ENCODE results near the gene RTL10.
"Not testable (repeated sequence)": the region's sequence is repeated elsewhere in the genome, so short reads cannot be mapped to it uniquely, and the experiment has no call there.

Gene RTL10

GRCh38 chr22:19843107-19843856 is 11.4 kb downstream of the RTL10 start:
- no peak for DNase-seq (ENCODE audit: low spot score)

DNA sequence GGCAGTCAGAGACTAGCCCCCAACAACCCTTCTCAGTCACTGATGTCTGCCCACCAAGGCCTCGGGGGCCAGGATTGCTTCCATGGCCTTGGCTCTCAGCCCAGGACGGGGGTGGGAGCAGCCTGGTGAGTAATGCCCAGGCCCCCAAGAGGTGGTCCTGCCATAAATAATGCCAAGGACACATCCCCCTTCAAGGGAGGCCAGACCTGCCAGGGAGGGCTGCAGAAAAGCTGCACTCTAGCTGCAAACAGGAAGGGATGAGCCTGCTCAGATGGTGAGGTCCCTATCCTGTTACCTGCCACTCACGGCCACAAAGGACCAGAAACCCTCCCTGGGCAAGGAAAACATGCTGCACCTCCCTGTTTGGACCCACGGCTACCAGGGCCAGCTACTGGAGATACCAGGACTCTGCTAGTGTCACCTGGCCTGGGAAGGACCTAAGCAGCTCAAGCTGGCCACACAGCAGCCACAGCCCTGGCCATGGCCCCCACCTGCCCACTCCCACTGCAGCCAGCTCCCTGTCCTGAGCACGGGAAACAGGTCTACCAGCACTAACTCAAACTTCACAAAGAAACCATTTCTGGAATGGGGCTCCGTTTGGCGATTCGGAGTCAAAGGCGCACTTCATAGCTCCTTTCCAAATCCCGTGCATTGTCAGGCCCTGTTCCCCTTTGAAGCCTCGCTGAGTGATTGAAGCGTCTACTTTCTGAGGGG is 12.1 kb downstream of the RTL10 start:
- DNase-seq (ENCODE audit: low spot score), result no peak

DNA sequence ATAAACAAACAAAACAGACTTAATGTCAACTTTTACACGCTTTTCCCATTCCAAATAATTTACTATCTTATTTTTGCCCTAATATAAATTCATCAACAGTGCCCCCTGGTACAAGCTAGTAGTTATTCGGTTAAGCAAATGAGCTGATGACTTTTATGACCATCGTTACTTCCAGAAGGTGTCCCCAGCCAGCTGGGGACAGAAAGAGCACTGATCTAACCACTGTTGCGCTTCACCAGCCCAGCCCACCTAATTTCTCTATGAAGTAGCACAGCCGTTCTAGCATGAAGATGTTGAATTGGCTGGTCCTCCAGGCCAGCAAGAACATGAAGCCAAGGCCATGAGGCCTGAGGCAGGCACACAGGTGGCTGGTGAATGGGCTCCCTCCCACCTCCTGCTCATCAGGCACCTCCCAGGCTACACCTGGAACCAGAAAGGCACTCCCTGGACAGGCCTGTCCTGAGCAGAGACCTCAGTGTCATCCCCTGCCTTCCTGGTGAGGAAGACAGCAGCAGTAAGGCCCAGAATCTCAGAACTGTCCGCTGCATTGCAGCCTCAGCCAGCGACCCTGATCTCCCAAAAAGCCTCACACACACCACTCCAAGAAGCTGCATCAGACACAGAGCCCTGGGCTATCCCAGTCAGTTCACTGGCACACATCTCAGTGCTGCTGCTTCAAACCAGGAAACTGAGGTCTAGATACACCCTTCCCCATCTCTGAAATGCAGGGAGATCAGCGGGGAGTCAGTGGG is 12.9 kb downstream of the RTL10 start:
- no peak for DNase-seq (ENCODE audit: low spot score)

- DNase-seq (ENCODE audit: low spot score), result no peak
These were observed 13.6 kb downstream of the RTL10 start for GRCh38 chr22:19840955-19841640.

- no peak for DNase-seq (ENCODE audit: low spot score)
These were observed 14.6 kb downstream of the RTL10 start for GRCh38 chr22:19840059-19840458.

DNA sequence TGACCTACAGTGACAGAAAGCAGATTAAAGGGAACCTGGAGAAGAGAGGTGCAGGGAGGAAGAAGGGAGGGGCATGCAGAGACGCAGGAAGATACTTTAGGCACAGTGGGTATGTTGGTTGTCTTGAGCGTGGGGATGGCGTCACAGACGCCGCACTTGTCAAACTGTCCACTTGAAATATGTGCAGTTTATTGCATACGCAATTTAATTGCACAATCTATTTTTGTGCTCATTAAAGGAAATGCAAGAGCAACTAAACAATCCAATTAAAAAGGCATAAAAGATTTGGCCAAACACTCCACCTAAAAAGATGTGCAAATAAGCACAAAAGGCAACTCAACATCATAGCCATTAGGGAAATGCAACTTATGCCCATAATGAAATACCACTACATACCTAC is 16.8 kb downstream of the RTL10 start:
- DNase-seq (ENCODE audit: low spot score), result no peak

GRCh38 chr22:19836512-19836911 is 18.2 kb downstream of the RTL10 start:
- DNase-seq (ENCODE audit: low spot score), result no peak

DNA sequence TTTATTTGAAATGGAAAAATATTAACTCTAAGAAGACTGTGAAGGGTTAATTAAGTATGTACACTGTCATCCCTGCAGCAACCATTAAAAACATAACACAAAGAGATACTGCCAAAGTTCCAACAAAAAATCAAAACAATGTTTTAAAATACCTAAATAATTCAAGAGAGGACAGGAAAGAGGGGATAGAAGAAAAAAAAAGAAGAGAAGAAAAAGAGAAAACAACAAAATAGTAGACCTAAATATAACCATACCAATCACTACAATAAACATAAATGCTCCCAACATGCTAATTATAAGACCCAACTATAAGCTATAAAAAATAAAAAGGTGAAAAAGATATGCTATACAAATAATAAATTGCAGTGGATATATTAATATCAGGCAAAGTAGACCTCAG is 20.1 kb downstream of the RTL10 start:
- DNase-seq (ENCODE audit: low spot score), result no peak

GRCh38 chr22:19833327-19833726 is 21.3 kb downstream of the RTL10 start:
- not testable (repeated sequence) for DNase-seq (ENCODE audit: low spot score)

DNA sequence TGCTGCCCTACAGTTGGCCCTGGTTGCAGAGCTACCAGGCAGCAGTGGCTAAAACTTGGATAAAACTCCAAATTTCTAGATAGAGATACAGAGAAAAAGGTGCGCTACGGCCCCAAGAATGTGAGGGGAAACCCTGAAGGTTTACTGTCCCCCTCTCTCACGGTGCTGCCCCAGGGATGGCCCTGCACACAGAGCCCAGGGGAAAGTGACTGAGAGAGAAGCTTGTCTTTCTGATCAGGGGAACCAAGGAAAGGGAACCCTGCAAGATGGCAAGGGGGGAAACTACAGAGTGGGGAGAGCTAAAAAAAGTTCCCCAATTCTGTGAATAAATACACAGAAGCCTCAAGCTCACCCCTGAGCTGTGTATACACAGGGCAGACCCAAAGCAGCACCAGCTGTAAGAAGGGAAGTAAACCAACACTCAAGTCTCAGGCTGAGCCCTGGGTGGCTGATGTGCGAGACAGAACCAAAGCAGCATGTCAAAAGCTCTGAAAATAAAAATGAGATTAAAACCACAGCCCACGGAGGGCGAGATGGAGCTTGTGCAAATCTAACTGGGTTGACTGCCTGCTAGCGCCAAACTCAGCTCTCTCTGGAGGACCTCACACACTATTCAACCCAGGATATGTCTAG is 22.1 kb downstream of the RTL10 start:
- no peak for DNase-seq (ENCODE audit: low spot score)

DNA sequence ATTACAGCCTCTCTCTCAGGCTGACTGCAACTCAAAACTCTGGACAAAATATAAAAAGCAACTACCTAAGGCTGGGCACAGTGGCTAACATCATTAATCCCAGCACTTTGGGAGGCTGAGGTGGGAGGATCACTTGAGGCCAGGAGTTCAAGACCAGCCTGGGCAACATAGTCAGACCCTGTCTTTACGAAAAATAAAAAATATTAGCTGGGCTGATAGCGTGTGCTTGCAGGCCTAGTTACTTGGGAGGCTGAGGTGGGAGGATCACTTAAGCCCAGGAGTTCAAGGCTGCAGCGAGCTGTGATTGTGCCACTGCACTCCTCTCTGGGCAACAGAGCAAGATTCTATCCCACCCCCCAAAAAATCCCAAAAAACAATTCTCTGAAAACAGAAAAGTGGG is 22.7 kb downstream of the RTL10 start:
- not testable (repeated sequence) for DNase-seq (ENCODE audit: low spot score)

GRCh38 chr22:19831016-19831415 is 23.7 kb downstream of the RTL10 start:
- DNase-seq (ENCODE audit: low spot score), result no peak

- DNase-seq (ENCODE audit: low spot score), result no peak
These were observed 26.7 kb downstream of the RTL10 start for GRCh38 chr22:19828035-19828401.

GRCh38 chr22:19827341-19828034 is 27.2 kb downstream of the RTL10 start:
- no peak for DNase-seq (ENCODE audit: low spot score)

GRCh38 chr22:19826619-19826950 is 28.1 kb downstream of the RTL10 start:
- no peak for DNase-seq (ENCODE audit: low spot score)

DNA sequence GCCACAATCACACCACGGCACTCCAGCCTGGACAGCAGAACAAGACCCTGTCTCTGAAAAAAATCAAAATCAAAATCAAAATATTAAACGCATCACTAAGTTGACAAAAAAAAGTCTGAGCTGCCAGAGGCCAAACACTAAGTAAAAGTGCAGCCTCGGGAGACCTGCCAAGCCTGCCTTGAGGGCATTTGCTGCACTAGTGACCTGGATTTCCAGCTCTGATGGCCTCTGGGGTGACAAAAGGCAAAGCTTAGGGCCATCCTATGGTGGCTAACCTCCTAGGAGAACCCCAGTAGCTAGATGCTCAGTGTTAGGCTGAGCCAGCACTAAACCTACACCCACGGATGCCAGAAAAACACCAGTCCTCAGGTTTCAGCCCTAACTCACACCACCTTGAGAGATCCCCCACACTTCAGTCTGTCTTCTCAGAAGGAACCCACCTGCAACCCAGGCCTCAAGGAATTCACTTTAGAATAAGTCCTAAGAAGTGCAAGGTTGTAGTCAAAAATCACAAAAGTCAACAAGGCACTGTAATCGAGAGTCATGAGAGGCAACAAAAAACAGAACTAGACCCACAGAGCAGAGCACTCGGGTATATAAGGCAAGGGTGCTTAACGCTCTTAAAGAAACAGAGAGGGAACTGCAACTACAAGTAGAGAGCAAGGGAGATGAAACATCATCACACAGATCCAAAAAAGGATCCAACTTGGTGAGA is 28.6 kb downstream of the RTL10 start:
- no peak for DNase-seq (ENCODE audit: low spot score)

GRCh38 chr22:19824926-19825339 is 29.7 kb downstream of the RTL10 start:
- DNase-seq (ENCODE audit: low spot score), result no peak

- no peak for DNase-seq (ENCODE audit: low spot score)
These were observed 30.3 kb downstream of the RTL10 start for GRCh38 chr22:19824212-19824925.

DNA sequence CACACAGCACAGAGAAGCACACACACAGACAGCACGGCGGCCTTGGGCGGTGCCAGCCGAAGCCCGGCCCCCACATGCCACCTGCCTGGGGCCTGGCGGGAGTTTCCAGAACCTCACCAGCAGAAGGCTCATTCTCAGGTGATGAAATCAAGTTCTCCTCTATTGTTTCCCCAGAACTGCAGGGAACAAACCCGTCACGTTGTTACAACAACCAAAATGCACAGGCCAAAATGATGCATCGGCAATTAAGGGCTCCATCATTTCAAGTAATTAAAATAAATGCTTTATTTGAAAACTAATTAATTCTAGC is 30.8 kb downstream of the RTL10 start:
- no peak for DNase-seq (ENCODE audit: low spot score)

DNA sequence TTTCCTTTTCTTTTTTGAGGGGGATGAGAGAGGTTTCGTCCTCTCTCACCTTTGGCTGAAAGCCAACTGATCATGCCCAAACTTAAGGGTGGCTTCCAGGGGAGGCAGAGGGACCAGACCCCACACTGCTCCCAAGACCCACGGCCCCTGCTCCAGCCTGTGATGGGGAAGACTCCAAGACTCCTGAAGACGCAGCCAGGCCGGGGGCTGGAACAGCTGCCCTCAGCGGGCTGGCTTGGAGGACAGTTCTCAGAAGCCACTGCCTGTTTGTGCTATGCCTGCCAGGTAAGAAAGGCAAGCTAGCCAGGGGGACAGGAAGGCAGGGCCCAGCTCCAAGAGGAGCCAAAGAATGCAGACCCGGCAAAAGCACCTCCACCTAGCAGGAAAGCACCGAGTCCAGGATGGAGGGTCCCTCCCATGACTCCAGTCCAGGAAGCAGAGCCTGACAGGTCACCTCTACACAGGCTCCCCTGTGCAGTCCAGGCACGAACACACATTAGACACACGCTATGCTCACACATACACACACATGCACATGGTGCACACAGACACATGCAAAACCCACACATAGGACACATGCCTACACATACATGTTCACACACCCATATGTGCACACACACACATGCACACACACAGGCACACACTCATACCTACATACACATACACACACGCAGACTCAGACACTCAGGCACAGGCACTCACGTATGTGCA is 31.3 kb downstream of the RTL10 start:
- no peak for DNase-seq (ENCODE audit: low spot score)

Measured in left forelimb (tissue), 1 donor.